ENCODE data around the gene C11orf97. TPM values are rescaled to one million over a fixed set of nuclear protein-coding genes. Genes with fewer than 3 reads are reported as not detected.

The C11orf97 gene
- total and polyA plus RNA-seq, 2 donors (not counting 3 experiments of a cell fraction or from before 2014, with no cell fraction given), result not detected

GRCh38 chr11:94532211-94532610 lies 19.9 kb downstream of the C11orf97 start:
- TF ChIP-seq GATA2 (IDR thresholded peaks at IDR 0.05; ENCODE audit: insufficient read depth, insufficient read length, low read depth, low read length) (no peak), MYC (IDR thresholded peaks at IDR 0.05; ENCODE audit: low read depth, low read length) (no peak), POLR2A (IDR thresholded peaks at IDR 0.05; ENCODE audit: low read depth, low read length) (no peak), JUN (IDR thresholded peaks at IDR 0.05; ENCODE audit: borderline replicate concordance, insufficient read depth, insufficient read length, low read depth) (no peak), CTCF (IDR thresholded peaks at IDR 0.05; ENCODE audit: extremely low read depth in 1 of 2, insufficient read depth in 1 of 2, low read depth in 1 of 2, low read length in 2 of 2) (no peak), FOS (IDR thresholded peaks at IDR 0.05; ENCODE audit: borderline replicate concordance, insufficient read depth, low read length) (no peak), EZH2 (IDR thresholded peaks at IDR 0.05; ENCODE audit: borderline replicate concordance, low read depth, low read length, severe bottlenecking) (no peak), POLR2AphosphoS5 (IDR thresholded peaks at IDR 0.05; ENCODE audit: insufficient read depth, low read depth, low read length) (no peak)
- TF ChIP-seq, protein P1, sequence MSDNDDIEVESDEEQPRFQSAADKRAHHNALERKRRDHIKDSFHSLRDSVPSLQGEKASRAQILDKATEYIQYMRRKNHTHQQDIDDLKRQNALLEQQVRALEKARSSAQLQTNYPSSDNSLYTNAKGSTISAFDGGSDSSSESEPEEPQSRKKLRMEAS (IDR thresholded peaks at IDR 0.05; ENCODE audit: insufficient read depth, insufficient read length), result no peak
- POLR2A ChIA-PET, result no interaction called here
- no peaks in the 10 kb centered on the region for H3K36me3 ChIP-seq (ENCODE audit: control insufficient read depth in 2 of 2, extremely low read depth in 1 of 2, insufficient read depth in 2 of 2, low read length in 2 of 2)
- H4K20me1 ChIP-seq (replicated peaks; ENCODE audit: control insufficient read depth, extremely low read depth, insufficient read depth, low read length), result no peaks in the 10 kb centered on the region
- no peaks in the 10 kb centered on the region for H3K79me2 ChIP-seq (ENCODE audit: control insufficient read depth, insufficient read depth, low read length)
- H3K9me1 ChIP-seq (replicated peaks; ENCODE audit: control insufficient read depth, extremely low read depth, insufficient read depth, low read length), result no peaks in the 10 kb centered on the region
- no peak overlapping the region for H3K4me2 ChIP-seq (ENCODE audit: insufficient read depth, low read length)
- no peaks in the 10 kb centered on the region for H3K9me3 ChIP-seq (replicated peaks; ENCODE audit: control insufficient read depth, insufficient read depth, low read length)
- H2AFZ ChIP-seq (ENCODE audit: low read depth, low read length), result no peak overlapping the region
- H3K27me3 ChIP-seq (ENCODE audit: control insufficient read depth in 2 of 2, insufficient read depth in 2 of 2, low read length in 2 of 2), result peaks cover 6 to 10% of the 10 kb centered on the region in 2 experiments
- FAIRE-seq, result no peak
- DNase-seq (ENCODE audit: low read depth, low spot score), result no peak
- dilution Hi-C loops (cut with MboI; ENCODE audit: extremely low pct_ligation_motif_present, low sequenced_read_pairs) (no loop called here), intact Hi-C loops (cut with micrococcal nuclease) (no loop called here)
- no peak overlapping the region for H3K9ac ChIP-seq (replicated peaks; ENCODE audit: extremely low read depth, insufficient read depth, low read length)
- BruUV-seq (replicated peaks), result no TSS peak
- no peak overlapping the region for H3K4me3 ChIP-seq (replicated peaks in 1 of 3; ENCODE audit: insufficient read depth in 1 of 3, low read depth in 1 of 3, low read length in 3 of 3)
- no peaks in the 10 kb centered on the region for H3K4me1 ChIP-seq (ENCODE audit: control insufficient read depth, extremely low read depth, insufficient read depth, low read length)
- CTCF ChIA-PET, result no interaction called here
- H3K27ac ChIP-seq (ENCODE audit: insufficient read depth, low read depth, low read length), result no peak overlapping the region
